SJCRH30 (cell line): ENCODE measurements around the gene ANGPTL1. TPM values are rescaled to one million over a fixed set of nuclear protein-coding genes. Genes with fewer than 3 reads are reported as not detected.

Source experiments
- DNase-seq, 2 experiments: peaks; one replicate each; pipeline ENCODE4 v3.0.0-alpha.2; 2015 to 2020
- H3K27ac ChIP-seq: fragments of 250-450 bp; sonication (Bioruptor Pico); 2 replicates; pipeline ENCODE4 v1.5.1; 2020; ENCODE audit warnings: mild to moderate bottlenecking, moderate library complexity
- H3K27me3 ChIP-seq: fragments of 250-450 bp; sonication (Bioruptor Pico); 2 replicates; pipeline ENCODE4 v1.5.1; 2020; ENCODE audit warnings: mild to moderate bottlenecking, moderate library complexity
- H3K36me3 ChIP-seq: fragments of 250-450 bp; sonication (Bioruptor Pico); 2 replicates; pipeline ENCODE4 v1.5.1; 2020; ENCODE audit warnings: mild to moderate bottlenecking, moderate library complexity
- H3K4me1 ChIP-seq: fragments of 250-450 bp; sonication (Bioruptor Pico); 2 replicates; pipeline ENCODE4 v1.5.1; 2020; ENCODE audit warnings: mild to moderate bottlenecking, moderate library complexity
- H3K4me3 ChIP-seq: fragments of 250-450 bp; sonication (Bioruptor Pico); 2 replicates; pipeline ENCODE4 v1.5.1; 2020; ENCODE audit warnings: mild to moderate bottlenecking, moderate library complexity
- H3K9me3 ChIP-seq: fragments of 250-450 bp; sonication (Bioruptor Pico); replicated peaks from 2 replicates; pipeline ENCODE4 v1.5.1; 2020; ENCODE audit warnings: mild to moderate bottlenecking, moderate library complexity
- total RNA-seq: library from RNA; depleted of rRNA; stranded (reverse); fragments of >200 nt; shearing (Covaris generic); gene quantifications from 2 replicates; pipeline ENCODE4 v1.2.3, GENCODE V29; 2014; rRNA removed

ANGPTL1 gene
- total RNA-seq, 1 experiment from 2014 or later: 1.2 TPM

DNA sequence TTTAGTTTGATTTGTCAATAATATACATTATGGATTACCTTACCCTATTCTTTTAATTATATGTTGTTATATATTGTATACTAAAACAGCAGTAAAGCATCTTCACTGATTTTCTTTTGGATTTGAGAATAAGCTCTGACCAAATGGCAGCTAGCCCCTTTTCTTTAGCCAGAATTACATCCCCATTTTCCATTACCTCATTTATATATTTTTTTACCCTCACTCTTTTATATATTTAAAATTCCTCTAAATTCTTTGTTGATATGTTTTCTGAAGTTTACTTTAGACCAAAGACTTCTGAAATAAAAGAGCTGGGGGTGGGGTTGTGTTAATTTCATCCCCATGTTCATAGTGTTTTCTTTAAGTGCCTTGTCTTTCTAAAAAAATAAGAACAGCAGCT, 24.6 kb downstream of the ANGPTL1 start:
- Histone ChIP-seq H3K27me3 (no peaks in the 10 kb centered on the region), H3K9me3 (no peaks in the 10 kb centered on the region), H3K36me3 (no peaks in the 10 kb centered on the region), H3K4me1 (peaks cover 15% of the 10 kb centered on the region), H3K27ac (no peak overlapping the region), H3K4me3 (no peak overlapping the region)
- DNase-seq: no peak

DNA sequence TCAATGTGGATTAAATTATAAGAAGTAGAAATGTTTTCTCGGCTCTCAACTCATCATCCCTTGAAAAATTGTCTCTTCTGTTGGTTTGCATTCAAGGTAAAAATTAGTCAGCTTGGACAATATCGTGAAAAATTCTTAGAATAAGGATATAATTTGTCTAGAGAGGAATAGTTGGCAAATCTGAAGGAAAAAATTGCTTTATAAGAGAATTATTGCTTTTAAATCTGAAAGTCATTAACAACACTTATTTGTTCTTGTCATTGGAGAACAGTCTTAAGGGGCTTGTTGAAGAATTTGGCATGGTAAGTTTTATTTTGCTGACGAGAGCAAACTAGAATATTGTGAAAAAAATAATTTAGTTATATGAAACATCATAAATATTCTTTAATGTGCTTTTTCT, 26.4 kb downstream of the ANGPTL1 start:
- peaks cover 12% of the 10 kb centered on the region for H3K4me1 ChIP-seq
- peaks cover under 1% of the 10 kb centered on the region; the same call in 1 of the 2 replicates for H3K36me3 ChIP-seq
- H3K27ac ChIP-seq: no peak overlapping the region
- no peak for DNase-seq
- no peak overlapping the region for H3K4me3 ChIP-seq
- no peaks in the 10 kb centered on the region for H3K27me3 ChIP-seq
- no peaks in the 10 kb centered on the region for H3K9me3 ChIP-seq

DNA sequence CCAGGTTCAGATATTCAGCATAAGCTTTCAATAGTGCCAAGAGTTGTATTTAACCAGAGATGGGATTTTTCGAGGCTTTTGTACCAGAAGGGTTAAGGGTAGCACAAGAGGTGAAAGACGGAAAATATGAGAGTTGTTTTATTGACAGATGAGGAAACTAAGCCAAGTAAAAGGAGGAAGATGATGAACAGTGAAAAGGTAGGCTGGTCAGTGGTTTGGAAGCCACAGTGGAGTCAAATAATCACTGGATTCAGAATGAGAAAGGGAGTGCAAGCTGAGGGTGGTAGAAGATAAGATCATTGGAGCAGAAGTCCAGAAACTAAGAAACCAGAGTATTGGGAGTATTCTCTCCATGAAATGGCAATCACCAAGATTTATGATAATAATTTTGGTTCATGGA, 45.7 kb downstream of the ANGPTL1 start:
- DNase-seq: no peak
- Histone ChIP-seq H3K27me3 (no peaks in the 10 kb centered on the region), H3K4me1 (no peaks in the 10 kb centered on the region)

DNA sequence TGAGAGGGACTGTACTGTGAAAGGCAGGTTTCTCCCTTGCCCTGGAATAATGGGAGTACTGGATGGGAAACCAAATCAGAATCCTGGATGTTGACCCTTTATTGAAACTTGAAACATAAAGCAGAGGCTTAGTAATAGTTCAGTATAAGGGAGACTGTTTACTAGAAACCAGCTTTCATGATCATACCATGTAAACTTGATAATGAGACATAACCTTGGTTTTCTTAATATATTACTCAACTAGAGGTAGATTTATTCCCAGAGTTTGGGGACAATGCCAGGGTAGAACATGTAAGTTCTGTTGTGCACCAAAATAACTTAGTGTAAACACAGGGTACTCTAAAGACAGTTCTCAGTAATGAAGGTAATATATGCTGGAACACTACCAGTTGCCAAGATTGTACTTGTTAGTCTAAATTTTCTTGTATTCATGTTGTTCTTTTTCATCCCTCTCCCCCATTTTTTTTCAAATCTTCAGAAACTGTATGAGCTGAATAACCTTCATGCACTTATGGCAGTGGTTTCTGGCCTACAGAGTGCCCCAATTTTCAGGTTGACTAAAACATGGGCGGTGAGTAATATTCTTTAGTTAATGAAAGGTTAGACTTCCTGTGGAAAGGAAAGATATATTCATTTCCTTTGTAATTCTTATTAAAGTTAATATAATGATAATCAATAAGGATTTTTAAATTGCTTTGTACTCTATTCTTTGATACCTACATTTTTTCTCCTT, 49.6 kb downstream of the ANGPTL1 start:
- DNase-seq: no peak
- Histone ChIP-seq H3K36me3 (peaks cover 4% of the 10 kb centered on the region; the same call in 1 of the 2 replicates), H3K4me3 (no peak overlapping the region), H3K9me3 (no peaks in the 10 kb centered on the region), H3K27me3 (no peaks in the 10 kb centered on the region), H3K4me1 (no peaks in the 10 kb centered on the region), H3K27ac (no peak overlapping the region)

More for the DNA sequence above, 45.7 kb downstream of the ANGPTL1 start:
- H3K4me3 ChIP-seq: no peak overlapping the region
- peaks cover 4% of the 10 kb centered on the region; the same call in 1 of the 2 replicates for H3K36me3 ChIP-seq
- no peak overlapping the region for H3K27ac ChIP-seq
- no peaks in the 10 kb centered on the region for H3K9me3 ChIP-seq

DNA sequence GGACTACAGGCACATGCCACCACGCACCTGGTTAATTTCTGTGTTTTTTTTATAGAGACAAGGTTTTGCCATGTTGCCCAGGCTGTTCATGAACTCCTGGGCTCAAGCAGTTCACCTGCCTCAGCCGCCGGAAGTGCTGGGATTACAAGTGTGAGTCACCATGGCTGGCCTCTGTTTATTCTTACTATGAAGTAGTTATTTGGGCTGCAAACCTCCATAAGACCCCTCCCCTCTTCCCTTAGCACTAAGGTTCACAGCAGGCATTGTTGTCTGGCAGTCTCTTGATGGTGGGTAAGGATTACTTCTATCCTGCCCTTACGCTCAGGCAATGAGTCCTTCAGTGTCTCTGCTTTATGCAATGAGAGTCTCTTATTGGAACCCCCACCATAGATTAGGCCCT, 51.8 kb downstream of the ANGPTL1 start:
- Histone ChIP-seq H3K36me3 (0 out of 2 replicates have a peak, but pooled peaks cover 3% of the 10 kb centered on the region), H3K27ac (no peak overlapping the region), H3K4me1 (no peaks in the 10 kb centered on the region), H3K4me3 (no peak overlapping the region), H3K9me3 (no peaks in the 10 kb centered on the region), H3K27me3 (no peaks in the 10 kb centered on the region)
- DNase-seq: peak in 1 of 2 experiments; percentile 4

DNA sequence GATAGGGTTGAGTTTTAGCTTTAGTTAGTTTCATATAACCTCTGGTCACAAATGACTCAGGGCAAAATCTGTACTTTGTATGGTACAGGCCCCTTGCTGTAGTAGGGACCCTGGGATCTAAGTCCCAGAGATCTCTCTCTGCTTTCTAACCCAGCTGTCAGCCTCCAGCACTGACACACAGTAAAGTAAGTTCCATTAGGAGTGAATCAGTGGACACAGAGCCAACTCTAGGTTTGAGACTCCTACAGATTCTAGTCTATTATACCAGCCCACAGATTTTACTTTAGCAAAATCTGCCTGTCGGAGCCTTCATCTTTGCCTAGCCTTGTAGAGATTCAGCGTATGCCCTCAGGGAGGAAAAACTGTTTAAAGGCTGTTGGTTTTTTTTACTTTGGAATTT, 52.5 kb downstream of the ANGPTL1 start:
- no peaks in the 10 kb centered on the region for H3K4me1 ChIP-seq
- H3K9me3 ChIP-seq: no peaks in the 10 kb centered on the region
- DNase-seq: no peak
- H3K4me3 ChIP-seq: no peak overlapping the region
- 0 out of 2 replicates have a peak, but pooled peaks cover 3% of the 10 kb centered on the region for H3K36me3 ChIP-seq
- no peaks in the 10 kb centered on the region for H3K27me3 ChIP-seq
- H3K27ac ChIP-seq: no peak overlapping the region

DNA sequence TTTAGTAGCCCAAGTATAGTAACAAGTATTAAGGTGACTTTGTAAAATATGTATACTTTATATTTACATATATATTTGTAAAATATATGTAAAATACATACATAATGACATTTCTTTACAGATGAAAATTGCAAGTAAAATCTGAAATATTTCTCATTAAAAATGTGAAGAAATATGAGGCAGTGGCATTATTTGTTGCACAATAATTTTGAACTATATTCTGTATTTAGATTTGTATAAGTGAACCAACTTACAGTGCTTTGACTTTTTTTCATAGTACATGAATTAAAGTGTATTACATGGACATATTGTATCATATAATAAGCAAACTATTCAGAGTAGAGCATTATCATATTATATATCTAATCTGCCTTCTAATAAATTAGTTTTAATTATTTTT, 60.3 kb downstream of the ANGPTL1 start:
- no peaks in the 10 kb centered on the region for H3K9me3 ChIP-seq
- no peaks in the 10 kb centered on the region for H3K4me1 ChIP-seq
- H3K27ac ChIP-seq: no peak overlapping the region
- DNase-seq: no peak
- no peaks in the 10 kb centered on the region for H3K27me3 ChIP-seq
- peaks cover 3% of the 10 kb centered on the region; the same call in 1 of the 2 replicates for H3K36me3 ChIP-seq
- H3K4me3 ChIP-seq: no peak overlapping the region

DNA sequence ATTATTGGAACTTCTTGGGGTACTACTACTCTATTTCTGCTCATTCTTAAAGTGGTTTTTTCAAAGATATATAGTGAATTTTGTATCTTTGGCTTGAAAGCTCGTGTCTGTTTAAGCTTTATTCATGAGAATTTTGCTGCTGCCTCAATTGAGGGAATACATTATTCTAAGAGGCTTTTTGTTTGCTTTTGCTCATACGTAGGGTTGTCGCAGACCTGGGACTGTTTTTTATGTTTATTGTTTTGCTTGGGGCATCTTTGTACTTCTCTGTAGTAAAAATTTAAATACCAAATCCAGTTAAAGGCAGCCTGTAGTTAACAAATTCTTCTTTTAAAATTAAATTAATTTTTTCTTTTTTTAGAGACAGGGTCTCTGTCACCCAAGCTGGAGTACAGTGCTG, 62.3 kb downstream of the ANGPTL1 start:
- Histone ChIP-seq H3K4me1 (no peaks in the 10 kb centered on the region), H3K4me3 (no peak overlapping the region), H3K27me3 (no peaks in the 10 kb centered on the region), H3K27ac (no peak overlapping the region), H3K36me3 (no peaks in the 10 kb centered on the region; the same call in 1 of the 2 replicates), H3K9me3 (no peaks in the 10 kb centered on the region)
- DNase-seq: no peak

DNA sequence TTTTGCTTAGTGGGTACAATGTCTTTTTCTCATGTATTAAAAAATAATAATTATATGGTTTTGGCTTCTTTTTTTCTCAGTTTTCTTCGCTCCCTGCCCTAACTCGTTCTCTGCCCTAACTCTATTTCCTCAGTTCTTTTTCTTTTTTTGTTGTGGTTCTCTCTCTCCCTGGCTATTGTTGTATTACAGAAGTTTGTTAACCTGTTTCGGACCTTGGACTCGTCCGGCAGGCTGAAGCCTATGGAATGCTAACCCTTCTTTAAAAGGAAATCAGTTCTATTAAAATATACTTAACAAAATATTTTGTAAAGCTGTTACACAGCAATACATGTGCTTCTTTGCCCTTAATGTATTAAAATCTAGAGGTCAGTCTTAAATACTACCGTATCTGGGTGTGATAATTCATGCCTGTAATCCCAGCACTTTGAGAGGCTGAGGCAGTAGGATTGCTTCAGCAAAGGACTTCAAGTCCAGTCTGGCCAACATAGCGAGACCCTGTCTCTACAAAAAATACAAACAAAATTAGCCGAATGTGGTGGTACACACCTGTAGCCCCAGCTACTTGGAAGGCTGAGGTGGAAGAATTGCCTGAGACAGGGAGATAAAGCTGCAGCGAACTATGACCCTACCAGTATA, 64.1 kb downstream of the ANGPTL1 start:
- H3K36me3 ChIP-seq: no peaks in the 10 kb centered on the region; the same call in 1 of the 2 replicates
- H3K4me1 ChIP-seq: no peaks in the 10 kb centered on the region
- no peak overlapping the region for H3K4me3 ChIP-seq
- H3K27ac ChIP-seq: no peak overlapping the region
- H3K9me3 ChIP-seq: no peaks in the 10 kb centered on the region
- no peak for DNase-seq
- no peaks in the 10 kb centered on the region for H3K27me3 ChIP-seq

DNA sequence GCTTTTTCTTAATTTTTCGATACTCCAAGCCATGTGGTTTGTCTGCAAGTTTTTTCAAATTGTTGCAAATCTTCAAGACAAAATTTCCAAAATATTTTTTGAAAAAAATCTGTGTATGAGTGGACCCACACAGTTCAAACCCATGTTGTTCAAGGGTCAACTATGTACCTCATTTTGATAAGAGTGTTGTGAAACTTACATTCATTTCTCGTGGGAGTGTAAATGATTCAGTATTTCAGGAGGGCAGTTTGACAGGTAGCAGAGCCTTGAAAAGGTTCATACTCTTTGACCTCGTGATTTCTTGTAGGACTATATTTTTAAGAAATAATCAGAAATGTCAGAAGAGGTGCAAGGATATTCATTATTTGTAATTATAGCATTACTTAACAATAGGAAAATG, 68.0 kb downstream of the ANGPTL1 start:
- Histone ChIP-seq H3K4me3 (no peak overlapping the region), H3K27ac (no peak overlapping the region), H3K4me1 (no peaks in the 10 kb centered on the region), H3K9me3 (peaks cover 4% of the 10 kb centered on the region; the same call in 1 of the 2 replicates), H3K36me3 (0 out of 2 replicates have a peak, but pooled peaks cover 2% of the 10 kb centered on the region), H3K27me3 (no peaks in the 10 kb centered on the region)
- no peak for DNase-seq

Other genes starting within 250 kb of the ANGPTL1 start
- 34.9 and 41.5 TPM in 2 replicates for gene RALGPS2, start 145.8 kb downstream of the ANGPTL1 start, total RNA-seq
- 33.6 and 35.1 TPM in 2 replicates for gene FAM20B, start 154.8 kb upstream of the ANGPTL1 start, total RNA-seq
- gene TOR3A, start 211.0 kb upstream of the ANGPTL1 start, total RNA-seq: 14.6 and 15.4 TPM in 2 replicates